ENCODE measurements around the gene NR6A1.

DNA sequence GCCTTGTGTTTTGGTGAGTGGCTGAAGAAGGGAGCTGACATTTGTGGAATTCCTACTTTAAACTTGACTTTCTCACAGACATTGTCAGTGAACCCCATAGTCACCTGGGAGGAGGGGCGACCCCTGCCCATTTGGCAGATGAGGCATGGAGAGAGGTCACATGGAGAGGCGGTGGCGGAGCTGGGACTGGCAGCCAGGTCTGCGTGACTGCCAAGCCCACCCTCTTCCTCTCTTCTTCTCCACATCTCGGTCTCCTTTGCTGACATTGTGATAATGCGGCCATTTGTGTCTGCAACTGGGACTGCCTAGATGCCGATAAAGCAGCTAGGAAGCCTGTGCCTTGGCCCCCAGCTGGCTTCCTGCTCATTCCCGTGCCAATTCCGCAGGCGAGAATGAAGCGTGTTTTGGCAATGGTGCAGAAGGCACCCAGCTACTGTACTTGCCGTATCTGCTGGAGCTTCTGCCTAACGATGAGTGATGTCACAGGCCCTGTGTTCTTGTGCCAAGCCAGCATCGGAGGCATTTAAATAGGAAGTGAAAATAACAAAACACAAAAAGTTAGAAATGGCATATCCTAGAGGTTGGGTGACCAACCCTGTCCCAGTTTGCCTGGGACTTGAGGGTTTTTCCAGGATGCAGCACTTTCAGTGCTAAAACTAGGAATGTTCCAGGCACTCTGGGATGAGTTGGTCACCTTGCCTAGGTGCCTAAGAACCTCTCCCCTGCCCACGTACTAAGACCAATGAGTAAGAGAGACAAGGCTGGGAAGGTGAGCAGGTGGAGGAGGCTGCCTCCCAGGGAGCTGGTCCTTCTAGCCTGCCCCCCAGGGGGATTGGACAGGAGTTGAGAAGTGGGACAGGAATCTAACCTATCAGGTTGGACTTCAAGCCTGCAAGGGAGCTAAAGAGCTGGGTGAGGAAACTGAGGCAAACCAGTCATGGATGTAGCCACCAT lies 29.5 kb upstream of the NR6A1 start:
- peak in 1 of 2 donors; percentile 61 for TF ChIP-seq POLR2AphosphoS5 (IDR thresholded peaks at IDR 0.05)
- no peak for TF ChIP-seq POLR2A (IDR thresholded peaks at IDR 0.05)
- TF ChIP-seq, protein P1, sequence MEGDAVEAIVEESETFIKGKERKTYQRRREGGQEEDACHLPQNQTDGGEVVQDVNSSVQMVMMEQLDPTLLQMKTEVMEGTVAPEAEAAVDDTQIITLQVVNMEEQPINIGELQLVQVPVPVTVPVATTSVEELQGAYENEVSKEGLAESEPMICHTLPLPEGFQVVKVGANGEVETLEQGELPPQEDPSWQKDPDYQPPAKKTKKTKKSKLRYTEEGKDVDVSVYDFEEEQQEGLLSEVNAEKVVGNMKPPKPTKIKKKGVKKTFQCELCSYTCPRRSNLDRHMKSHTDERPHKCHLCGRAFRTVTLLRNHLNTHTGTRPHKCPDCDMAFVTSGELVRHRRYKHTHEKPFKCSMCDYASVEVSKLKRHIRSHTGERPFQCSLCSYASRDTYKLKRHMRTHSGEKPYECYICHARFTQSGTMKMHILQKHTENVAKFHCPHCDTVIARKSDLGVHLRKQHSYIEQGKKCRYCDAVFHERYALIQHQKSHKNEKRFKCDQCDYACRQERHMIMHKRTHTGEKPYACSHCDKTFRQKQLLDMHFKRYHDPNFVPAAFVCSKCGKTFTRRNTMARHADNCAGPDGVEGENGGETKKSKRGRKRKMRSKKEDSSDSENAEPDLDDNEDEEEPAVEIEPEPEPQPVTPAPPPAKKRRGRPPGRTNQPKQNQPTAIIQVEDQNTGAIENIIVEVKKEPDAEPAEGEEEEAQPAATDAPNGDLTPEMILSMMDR (IDR thresholded peaks at IDR 0.05) = no peak
